ENCODE data around the gene TASP1. TPM values are rescaled to one million over a fixed set of nuclear protein-coding genes. Genes with fewer than 3 reads are reported as not detected.

TASP1 gene
- total and polyA plus RNA-seq, 10 donors, result 6.3 to 21.5 (median 15.5) TPM

DNA sequence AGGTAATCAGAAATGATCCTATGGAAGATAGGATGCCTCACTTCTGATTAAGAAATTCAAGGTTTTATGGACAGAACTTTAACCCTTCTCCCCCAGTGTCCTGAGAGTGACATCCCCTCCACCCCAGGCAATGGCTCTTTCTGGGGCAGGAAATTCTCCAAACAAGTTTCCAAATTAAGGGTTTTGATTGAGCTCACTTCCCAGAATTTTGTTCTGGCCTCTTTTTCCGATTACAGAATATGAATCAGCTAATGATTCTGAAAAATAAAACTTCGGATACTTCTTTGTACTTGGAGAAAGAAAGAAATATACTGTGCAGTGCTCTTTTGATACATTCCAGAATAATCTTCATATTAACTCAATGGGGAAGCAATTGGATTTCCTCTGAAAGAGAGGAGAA, 32.8 kb upstream of the TASP1 start:
- 67 to 86% (median 75%) methylated on average over 2 of the region's 2 CpGs for WGBS, 5 donors
- TF ChIP-seq POLR2AphosphoS5 (IDR thresholded peaks at IDR 0.05), result no peak
- TF ChIP-seq POLR2A (IDR thresholded peaks at IDR 0.05), result no peak
- TF ChIP-seq, protein P1, sequence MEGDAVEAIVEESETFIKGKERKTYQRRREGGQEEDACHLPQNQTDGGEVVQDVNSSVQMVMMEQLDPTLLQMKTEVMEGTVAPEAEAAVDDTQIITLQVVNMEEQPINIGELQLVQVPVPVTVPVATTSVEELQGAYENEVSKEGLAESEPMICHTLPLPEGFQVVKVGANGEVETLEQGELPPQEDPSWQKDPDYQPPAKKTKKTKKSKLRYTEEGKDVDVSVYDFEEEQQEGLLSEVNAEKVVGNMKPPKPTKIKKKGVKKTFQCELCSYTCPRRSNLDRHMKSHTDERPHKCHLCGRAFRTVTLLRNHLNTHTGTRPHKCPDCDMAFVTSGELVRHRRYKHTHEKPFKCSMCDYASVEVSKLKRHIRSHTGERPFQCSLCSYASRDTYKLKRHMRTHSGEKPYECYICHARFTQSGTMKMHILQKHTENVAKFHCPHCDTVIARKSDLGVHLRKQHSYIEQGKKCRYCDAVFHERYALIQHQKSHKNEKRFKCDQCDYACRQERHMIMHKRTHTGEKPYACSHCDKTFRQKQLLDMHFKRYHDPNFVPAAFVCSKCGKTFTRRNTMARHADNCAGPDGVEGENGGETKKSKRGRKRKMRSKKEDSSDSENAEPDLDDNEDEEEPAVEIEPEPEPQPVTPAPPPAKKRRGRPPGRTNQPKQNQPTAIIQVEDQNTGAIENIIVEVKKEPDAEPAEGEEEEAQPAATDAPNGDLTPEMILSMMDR (IDR thresholded peaks at IDR 0.05 in 8 of 11, conservative IDR thresholded peaks at IDR 0.05 in 3 of 11), result no peak
- Histone ChIP-seq H3K27me3 (replicated peaks in 1 of 7) (no peaks in the 10 kb centered on the region), H3K4me3 (no peak overlapping the region), H3K4me1 (no peaks in the 10 kb centered on the region), H3K9me3 (no peaks in the 10 kb centered on the region), H3K36me3 (no peaks in the 10 kb centered on the region), H3K27ac (no peak overlapping the region)
- DNase-seq, result no peak
- intact Hi-C loops (cut with DNase I; ENCODE audit: low total_unique reads), result no loop called here

DNA sequence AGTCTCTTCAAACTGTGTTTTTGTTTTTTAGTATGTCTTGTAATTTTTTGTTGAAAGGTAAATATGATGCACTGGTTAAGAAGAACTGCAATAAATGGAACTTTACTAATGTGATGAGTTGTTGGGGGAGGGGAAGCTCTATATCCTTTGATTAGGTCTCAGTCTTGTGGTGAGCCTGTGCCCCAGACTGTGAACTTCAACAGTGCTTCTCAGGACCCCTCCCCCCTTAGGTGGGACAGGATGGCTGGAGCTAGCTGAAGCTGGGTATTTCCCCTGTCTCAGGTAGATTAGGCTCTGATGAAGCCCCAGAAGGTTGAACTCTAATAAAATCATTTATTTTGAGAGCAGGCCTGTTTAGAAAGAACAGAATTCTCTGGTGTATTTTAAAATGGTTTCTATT, 31.4 kb upstream of the TASP1 start:
- H3K4me3 ChIP-seq, result no peak overlapping the region
- no peaks in the 10 kb centered on the region for H3K36me3 ChIP-seq
- no peaks in the 10 kb centered on the region for H3K27me3 ChIP-seq (replicated peaks in 1 of 7)
- intact Hi-C loops (cut with DNase I; ENCODE audit: low total_unique reads), result no loop called here
- H3K9me3 ChIP-seq, result no peaks in the 10 kb centered on the region
- TF ChIP-seq POLR2AphosphoS5 (IDR thresholded peaks at IDR 0.05) (no peak), POLR2A (IDR thresholded peaks at IDR 0.05) (no peak)
- TF ChIP-seq, protein P1 (IDR thresholded peaks at IDR 0.05 in 8 of 11, conservative IDR thresholded peaks at IDR 0.05 in 3 of 11), result no peak
- no peaks in the 10 kb centered on the region for H3K4me1 ChIP-seq
- DNase-seq, result no peak
- no peak overlapping the region for H3K27ac ChIP-seq

DNA sequence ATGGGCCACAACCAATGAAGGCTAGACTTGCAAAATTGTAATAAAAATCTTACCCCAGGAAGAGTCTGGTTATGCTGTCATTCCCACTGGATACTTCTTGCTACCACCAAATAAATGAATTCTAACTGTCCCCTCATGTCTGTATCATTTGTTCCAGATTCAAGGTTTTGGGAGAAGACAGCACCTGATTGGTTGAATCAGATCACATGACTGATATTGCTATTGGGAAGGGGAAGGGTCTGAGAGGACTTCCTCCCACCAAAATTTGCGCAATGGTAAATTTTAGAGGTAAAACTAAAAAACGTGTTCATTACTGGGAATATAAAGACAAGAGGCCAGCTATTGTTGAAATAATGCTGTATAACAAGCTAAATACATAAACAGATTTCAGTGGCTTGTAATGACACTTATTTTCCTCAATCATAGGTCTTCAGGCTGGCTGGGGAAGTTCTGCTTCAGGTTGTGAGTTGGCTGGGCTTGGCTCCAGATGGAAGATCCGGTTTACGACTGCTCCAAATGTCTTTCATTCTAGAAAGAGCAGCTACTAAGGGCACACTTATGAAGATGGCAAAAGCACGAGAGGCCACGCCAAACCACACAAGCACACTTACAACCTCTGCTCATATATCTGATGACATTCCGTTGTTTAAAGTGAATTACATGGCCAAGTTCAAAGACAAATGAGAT, 27.1 kb upstream of the TASP1 start:
- H3K36me3 ChIP-seq, result no peaks in the 10 kb centered on the region
- H3K4me1 ChIP-seq, result no peaks in the 10 kb centered on the region
- WGBS, 5 donors, result 88 to 93% (median 89%) methylated on average over 7 of the region's 7 CpGs
- H3K27me3 ChIP-seq (replicated peaks in 1 of 7), result no peaks in the 10 kb centered on the region
- H3K27ac ChIP-seq, result no peak overlapping the region
- DNase-seq, result no peak
- H3K9me3 ChIP-seq, result no peaks in the 10 kb centered on the region
- no peak for TF ChIP-seq POLR2A (IDR thresholded peaks at IDR 0.05)
- TF ChIP-seq POLR2AphosphoS5 (IDR thresholded peaks at IDR 0.05), result no peak
- TF ChIP-seq, protein P1 (IDR thresholded peaks at IDR 0.05 in 8 of 11, conservative IDR thresholded peaks at IDR 0.05 in 3 of 11), result no peak
- H3K4me3 ChIP-seq, result no peak overlapping the region
- intact Hi-C loops (cut with DNase I; ENCODE audit: low total_unique reads), result no loop called here

DNA sequence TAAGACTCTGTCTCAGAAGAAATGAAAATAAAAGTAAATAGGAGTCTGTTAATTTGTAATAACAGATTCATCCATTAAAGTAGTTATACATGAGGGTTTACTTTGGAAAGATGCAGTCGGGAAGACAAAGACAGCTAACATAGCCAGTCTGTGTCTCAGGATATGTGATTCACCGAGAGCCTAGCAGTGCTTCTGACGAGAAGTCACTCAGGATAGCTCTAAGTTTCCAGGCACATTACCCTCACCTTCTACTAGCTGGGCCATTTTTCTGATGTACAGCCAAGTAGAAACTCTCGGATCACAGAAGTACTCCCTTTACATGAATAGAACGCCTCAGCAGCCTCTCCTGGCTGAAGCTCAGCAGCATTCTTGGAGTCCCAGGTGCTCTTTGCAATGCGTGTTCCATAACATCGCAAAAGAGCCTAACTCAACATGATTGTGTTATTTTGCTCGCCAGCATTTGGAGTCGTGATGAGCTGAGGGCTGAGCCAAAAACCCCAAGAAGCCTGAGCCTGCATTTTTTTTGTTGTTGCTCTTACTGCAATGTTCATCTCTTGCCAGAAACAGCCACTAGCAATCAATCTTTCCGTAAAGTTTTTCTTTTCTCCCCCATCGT, 22.4 kb upstream of the TASP1 start:
- no peaks in the 10 kb centered on the region for H3K9me3 ChIP-seq
- intact Hi-C loops (cut with DNase I; ENCODE audit: low total_unique reads), result no loop called here
- no peak overlapping the region for H3K27ac ChIP-seq
- H3K36me3 ChIP-seq, result no peaks in the 10 kb centered on the region
- DNase-seq, result no peak
- no peak overlapping the region for H3K4me3 ChIP-seq
- H3K4me1 ChIP-seq, result peaks cover 0 to 15% (median 7%) of the 10 kb centered on the region in 6 donors
- TF ChIP-seq POLR2AphosphoS5 (IDR thresholded peaks at IDR 0.05), result no peak
- TF ChIP-seq, protein P1 (IDR thresholded peaks at IDR 0.05 in 8 of 11, conservative IDR thresholded peaks at IDR 0.05 in 3 of 11), result no peak
- no peak for TF ChIP-seq POLR2A (IDR thresholded peaks at IDR 0.05)
- no peaks in the 10 kb centered on the region for H3K27me3 ChIP-seq (replicated peaks in 1 of 7)
- 69 to 82% (median 76%) methylated on average over 11 of the region's 11 CpGs for WGBS, 5 donors

Data from spleen (tissue), 11 donors.